AG09309 (cell line): Measurements from ENCODE around the gene FGFRL1.

Source experiments
- DNase-seq: peaks from one replicate; pipeline ENCODE4 v3.0.0-alpha.2; 2010; ENCODE audit warnings: low read depth
- H3K4me3 ChIP-seq: 2 replicates; pipeline ENCODE4 v1.5.1; 2011; ENCODE audit warnings: mild to moderate bottlenecking, low read depth, low read length, moderate library complexity; ENCODE audit not compliant: control insufficient read depth
- CTCF ChIP-seq: IDR thresholded peaks from 2 replicates; pipeline ENCODE4 v1.5.1; 2011; ENCODE audit warnings: mild to moderate bottlenecking, low read depth, low read length, inconsistent platforms; ENCODE audit not compliant: insufficient read depth, control insufficient read depth; ENCODE audit errors: missing control alignments

FGFRL1 gene

GRCh38 chr4:1000686-1001260 is 10.7 kb upstream of the FGFRL1 start:
- no peak for TF ChIP-seq CTCF

GRCh38 chr4:1001561-1002130 is 9.8 kb upstream of the FGFRL1 start:
- H3K4me3 ChIP-seq: no peak overlapping the region
- TF ChIP-seq CTCF: no peak
- no peak for DNase-seq

More at GRCh38 chr4:1000686-1001260, 10.7 kb upstream of the FGFRL1 start:
- H3K4me3 ChIP-seq: no peak overlapping the region
- DNase-seq: no peak

- no peak for DNase-seq
- no peak for TF ChIP-seq CTCF
- no peak overlapping the region for H3K4me3 ChIP-seq
These were observed 9.2 kb upstream of the FGFRL1 start for GRCh38 chr4:1002131-1002630.

- TF ChIP-seq CTCF: no peak
- H3K4me3 ChIP-seq: no peak overlapping the region
- no peak for DNase-seq
These were observed 8.7 kb upstream of the FGFRL1 start for GRCh38 chr4:1002631-1003251.

GRCh38 chr4:1003271-1004070 is 8.0 kb upstream of the FGFRL1 start:
- TF ChIP-seq CTCF: no peak
- no peak overlapping the region for H3K4me3 ChIP-seq
- DNase-seq: no peak

GRCh38 chr4:1004071-1004418 is 7.4 kb upstream of the FGFRL1 start:
- no peak for DNase-seq
- no peak overlapping the region for H3K4me3 ChIP-seq
- no peak for TF ChIP-seq CTCF
